ENCODE data around the gene E2F2.
A peak's percentile ranks its signal among the peaks of the same experiment; 100 is the strongest.

The E2F2 gene

DNA sequence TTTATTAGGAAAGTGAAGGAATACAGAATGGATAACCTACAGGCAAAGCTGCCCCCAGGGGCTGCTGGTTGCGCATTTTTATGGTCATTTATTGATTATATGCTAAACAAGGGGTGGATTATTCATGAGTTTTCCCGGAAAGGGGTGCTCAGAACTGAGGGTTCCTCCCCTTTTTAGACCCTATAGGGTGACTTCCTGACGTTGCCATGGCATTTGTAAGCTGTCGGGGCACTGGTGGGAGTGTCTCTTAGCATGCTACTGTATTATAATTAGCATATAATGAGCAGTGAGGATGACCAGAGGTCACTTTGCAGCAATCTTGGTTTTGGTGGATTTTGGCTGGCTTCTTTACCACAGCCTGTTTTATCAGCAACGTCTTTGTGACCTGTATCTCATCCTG is 41.2 kb downstream of the E2F2 start:
- no peaks in the 10 kb centered on the region for H3K4me1 ChIP-seq (ENCODE audit: control insufficient read depth in 1 of 2, insufficient read depth in 2 of 2, low read length in 2 of 2)
- H3K27ac ChIP-seq (ENCODE audit: low read length): no peak overlapping the region
- no peaks in the 10 kb centered on the region for H3K27me3 ChIP-seq (ENCODE audit: low read depth, low read length)
- H3K36me3 ChIP-seq (ENCODE audit: control insufficient read depth in 1 of 2, insufficient read depth in 2 of 2, low read length in 2 of 2): no peaks in the 10 kb centered on the region
- H3K4me3 ChIP-seq (ENCODE audit: low read depth in 1 of 2, low read length in 2 of 2): no peak overlapping the region
- H3K9me3 ChIP-seq (ENCODE audit: control insufficient read depth in 1 of 2, low read length in 2 of 2): no peaks in the 10 kb centered on the region

DNA sequence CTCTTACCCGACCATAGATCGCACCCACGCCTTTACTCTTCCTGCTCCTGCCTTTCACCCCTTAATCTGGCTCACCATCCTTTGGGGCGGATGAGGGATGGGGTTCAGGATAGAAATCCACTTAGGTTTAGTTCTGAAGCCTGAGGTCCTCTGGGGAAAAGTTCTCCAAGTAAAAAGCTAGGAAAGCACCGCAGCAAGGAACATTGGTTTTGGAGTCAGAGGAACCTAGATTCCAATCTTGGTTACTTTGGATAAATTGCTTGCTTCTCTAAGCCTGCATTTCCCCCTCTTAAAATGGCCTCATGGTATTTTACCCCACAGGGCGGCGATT is 46.1 kb downstream of the E2F2 start:
- H3K4me1 ChIP-seq (ENCODE audit: control insufficient read depth in 1 of 2, insufficient read depth in 2 of 2, low read length in 2 of 2): peaks cover 0 to 20% of the 10 kb centered on the region in 2 donors
- no peaks in the 10 kb centered on the region for H3K27me3 ChIP-seq (ENCODE audit: low read depth, low read length)
- H3K27ac ChIP-seq (ENCODE audit: low read length): no peak overlapping the region
- no peaks in the 10 kb centered on the region for H3K9me3 ChIP-seq (ENCODE audit: control insufficient read depth in 1 of 2, low read length in 2 of 2)
- H3K4me3 ChIP-seq (ENCODE audit: low read depth in 1 of 2, low read length in 2 of 2): peak overlapping the region; percentile 34 to 84
- H3K36me3 ChIP-seq (ENCODE audit: control insufficient read depth in 1 of 2, insufficient read depth in 2 of 2, low read length in 2 of 2): no peaks in the 10 kb centered on the region

DNA sequence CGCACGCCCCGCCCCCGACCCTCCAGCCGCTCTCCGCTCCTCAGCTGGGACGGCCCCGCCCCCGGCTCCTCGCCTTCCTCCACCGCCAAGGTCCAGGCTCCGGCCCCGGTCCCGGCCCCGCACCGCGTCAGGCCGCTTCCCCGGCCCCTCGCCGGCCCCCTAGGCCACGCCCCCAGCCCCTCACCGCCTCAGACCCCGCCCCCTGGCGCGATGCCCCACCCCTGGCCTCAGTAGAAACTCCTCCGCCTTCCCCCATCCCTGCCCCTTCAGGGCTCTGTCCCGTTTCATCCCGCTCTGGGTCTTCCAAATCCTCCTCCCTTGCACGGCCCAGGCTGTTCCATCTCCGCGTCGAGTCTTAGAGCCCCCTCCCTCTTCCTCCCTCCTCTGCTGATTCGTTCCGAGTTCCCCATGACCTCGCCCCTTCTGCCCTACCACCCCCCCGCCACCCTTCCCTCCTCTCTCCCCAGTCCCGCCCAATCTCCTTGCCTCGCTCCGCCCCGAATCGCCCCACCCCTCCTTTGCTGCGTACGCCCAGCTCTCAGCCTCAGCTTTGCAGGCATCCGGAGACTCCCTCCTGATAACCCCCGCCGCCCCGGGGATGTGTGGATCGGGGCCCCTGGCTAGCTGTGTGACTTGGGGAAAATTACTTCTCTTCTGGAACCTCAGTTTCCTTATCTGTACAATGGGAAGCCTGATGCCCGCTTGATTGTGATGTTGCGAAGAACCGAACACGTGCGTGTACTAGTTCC is 46.6 kb downstream of the E2F2 start:
- no peak overlapping the region for H3K27ac ChIP-seq (ENCODE audit: low read length)
- peaks cover 0 to 25% of the 10 kb centered on the region in 2 donors for H3K4me1 ChIP-seq (ENCODE audit: control insufficient read depth in 1 of 2, insufficient read depth in 2 of 2, low read length in 2 of 2)
- H3K9me3 ChIP-seq (ENCODE audit: control insufficient read depth in 1 of 2, low read length in 2 of 2): no peaks in the 10 kb centered on the region
- H3K36me3 ChIP-seq (ENCODE audit: control insufficient read depth in 1 of 2, insufficient read depth in 2 of 2, low read length in 2 of 2): no peaks in the 10 kb centered on the region
- no peaks in the 10 kb centered on the region for H3K27me3 ChIP-seq (ENCODE audit: low read depth, low read length)
- H3K4me3 ChIP-seq (ENCODE audit: low read depth in 1 of 2, low read length in 2 of 2): peak overlapping the region; percentile 34 to 84

DNA sequence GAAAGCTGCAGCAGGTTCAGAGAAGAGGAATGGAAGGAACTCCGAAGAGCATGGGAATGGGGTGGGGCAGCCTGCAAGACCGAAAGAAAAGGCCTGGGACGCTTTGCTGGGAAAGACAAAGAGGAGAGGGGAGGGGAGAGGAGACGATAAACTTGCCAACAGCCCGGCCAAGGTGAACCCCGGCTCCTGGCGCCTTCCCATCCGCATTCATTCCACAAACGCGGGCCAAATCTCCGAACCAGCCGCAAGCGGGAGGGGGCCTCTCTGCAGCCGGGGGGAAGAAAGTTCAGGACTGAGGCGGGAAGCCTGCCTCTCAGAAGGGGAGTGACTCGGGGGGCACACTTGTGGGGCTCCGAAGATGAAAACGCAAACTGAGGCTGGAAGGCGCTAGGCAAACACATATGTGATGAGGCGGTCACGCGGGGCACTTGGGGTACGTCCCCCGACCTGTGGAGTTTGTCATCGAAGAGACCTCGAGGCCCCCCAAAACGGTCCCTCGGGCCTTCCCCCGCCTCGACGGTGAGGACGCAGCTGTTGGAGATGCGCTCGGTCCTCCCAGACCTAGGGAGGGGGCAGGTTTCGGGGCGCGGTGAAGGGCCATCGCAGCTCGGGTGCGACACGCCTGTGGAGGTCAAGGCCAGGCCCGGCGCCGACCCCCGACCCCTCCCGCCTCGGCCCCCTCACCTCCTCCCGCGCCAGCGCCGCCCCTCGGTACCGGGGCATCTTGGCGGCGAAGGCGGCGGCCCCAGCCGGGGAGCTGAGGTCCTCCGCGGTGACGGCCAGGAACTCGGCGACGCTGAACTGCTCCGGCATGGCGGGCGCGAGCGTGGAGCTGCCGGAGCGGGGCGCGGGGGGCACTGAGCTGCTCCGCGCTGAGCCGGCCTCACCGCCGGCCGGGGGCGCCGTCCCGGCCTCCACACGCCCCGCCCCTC is 47.4 kb downstream of the E2F2 start, which contains the start of gene ASAP3:
Gene ASAP3, minus strand, starts transcription at position 859 of the 932 bp plus-strand sequence. Its CDS starts 46 bp downstream, at position 813.
- H3K36me3 ChIP-seq (ENCODE audit: control insufficient read depth in 1 of 2, insufficient read depth in 2 of 2, low read length in 2 of 2): no peaks in the 10 kb centered on the region
- H3K27ac ChIP-seq (ENCODE audit: low read length): no peak within 1 kb of the TSS
- peak within 1 kb of the TSS; percentile 60 to 84 for H3K4me3 ChIP-seq (ENCODE audit: low read depth in 1 of 2, low read length in 2 of 2)
- H3K27me3 ChIP-seq (ENCODE audit: low read depth, low read length): no peaks in the 10 kb centered on the region
- peaks cover 0 to 29% of the 10 kb centered on the region in 2 donors for H3K4me1 ChIP-seq (ENCODE audit: control insufficient read depth in 1 of 2, insufficient read depth in 2 of 2, low read length in 2 of 2)
- H3K9me3 ChIP-seq (ENCODE audit: control insufficient read depth in 1 of 2, low read length in 2 of 2): no peaks in the 10 kb centered on the region

DNA sequence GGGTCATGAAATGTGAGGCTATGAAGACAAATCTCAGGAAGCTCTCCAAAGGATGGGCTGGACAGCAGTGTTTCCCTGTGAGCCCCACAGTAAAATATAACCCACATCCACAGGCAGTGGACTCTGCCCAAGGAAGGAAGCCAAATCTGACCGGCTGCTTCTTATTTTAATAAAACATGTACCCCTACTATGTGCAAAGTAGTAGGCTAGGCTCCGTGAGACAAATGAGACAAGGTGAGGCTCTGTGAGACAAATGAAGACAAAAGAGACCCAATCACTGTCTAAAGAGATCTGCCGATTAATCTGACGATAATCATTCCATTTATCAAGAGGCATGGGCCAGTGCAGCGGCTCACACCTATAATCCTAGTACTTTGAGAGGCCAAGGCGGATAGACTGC is 49.1 kb downstream of the E2F2 start:
- no peaks in the 10 kb centered on the region for H3K36me3 ChIP-seq (ENCODE audit: control insufficient read depth in 1 of 2, insufficient read depth in 2 of 2, low read length in 2 of 2)
- H3K4me3 ChIP-seq (ENCODE audit: low read depth in 1 of 2, low read length in 2 of 2): no peak overlapping the region
- H3K4me1 ChIP-seq (ENCODE audit: control insufficient read depth in 1 of 2, insufficient read depth in 2 of 2, low read length in 2 of 2): peaks cover 0 to 29% of the 10 kb centered on the region in 2 donors
- H3K9me3 ChIP-seq (ENCODE audit: control insufficient read depth in 1 of 2, low read length in 2 of 2): no peaks in the 10 kb centered on the region
- no peak overlapping the region for H3K27ac ChIP-seq (ENCODE audit: low read length)
- H3K27me3 ChIP-seq (ENCODE audit: low read depth, low read length): no peaks in the 10 kb centered on the region

DNA sequence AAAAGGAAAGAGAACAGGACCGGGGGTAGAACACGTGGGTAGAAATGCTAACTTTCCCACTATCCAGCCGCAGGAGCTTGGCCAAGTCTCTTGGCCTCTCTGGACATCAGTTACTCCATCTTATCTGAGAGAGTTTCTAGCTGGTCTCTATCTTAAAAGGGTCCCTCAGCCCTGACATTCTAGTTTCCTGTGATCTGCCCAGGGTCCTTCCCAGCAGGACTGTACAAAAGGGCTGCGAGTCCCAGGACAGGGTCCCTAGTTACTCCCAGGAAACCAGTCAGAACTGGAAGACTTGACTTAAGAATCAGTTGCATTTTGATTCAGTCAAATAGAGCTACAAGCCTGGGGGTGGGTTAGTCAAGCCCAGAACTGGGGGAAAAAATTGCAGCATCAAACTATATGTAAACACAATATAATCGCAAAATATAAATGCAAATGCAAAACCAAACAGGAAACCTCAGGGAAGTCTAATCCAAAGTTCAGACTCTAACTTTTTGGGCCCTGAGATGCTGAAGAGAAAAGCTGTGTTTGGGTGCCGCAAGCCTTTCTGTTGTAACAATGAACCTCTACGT is 49.9 kb downstream of the E2F2 start:
- Histone ChIP-seq H3K27me3 (ENCODE audit: low read depth, low read length) (no peaks in the 10 kb centered on the region), H3K4me1 (ENCODE audit: control insufficient read depth in 1 of 2, insufficient read depth in 2 of 2, low read length in 2 of 2) (peaks cover 0 to 29% of the 10 kb centered on the region in 2 donors), H3K4me3 (ENCODE audit: low read depth in 1 of 2, low read length in 2 of 2) (no peak overlapping the region), H3K27ac (ENCODE audit: low read length) (no peak overlapping the region), H3K36me3 (ENCODE audit: control insufficient read depth in 1 of 2, insufficient read depth in 2 of 2, low read length in 2 of 2) (no peaks in the 10 kb centered on the region), H3K9me3 (ENCODE audit: control insufficient read depth in 1 of 2, low read length in 2 of 2) (no peaks in the 10 kb centered on the region)

DNA sequence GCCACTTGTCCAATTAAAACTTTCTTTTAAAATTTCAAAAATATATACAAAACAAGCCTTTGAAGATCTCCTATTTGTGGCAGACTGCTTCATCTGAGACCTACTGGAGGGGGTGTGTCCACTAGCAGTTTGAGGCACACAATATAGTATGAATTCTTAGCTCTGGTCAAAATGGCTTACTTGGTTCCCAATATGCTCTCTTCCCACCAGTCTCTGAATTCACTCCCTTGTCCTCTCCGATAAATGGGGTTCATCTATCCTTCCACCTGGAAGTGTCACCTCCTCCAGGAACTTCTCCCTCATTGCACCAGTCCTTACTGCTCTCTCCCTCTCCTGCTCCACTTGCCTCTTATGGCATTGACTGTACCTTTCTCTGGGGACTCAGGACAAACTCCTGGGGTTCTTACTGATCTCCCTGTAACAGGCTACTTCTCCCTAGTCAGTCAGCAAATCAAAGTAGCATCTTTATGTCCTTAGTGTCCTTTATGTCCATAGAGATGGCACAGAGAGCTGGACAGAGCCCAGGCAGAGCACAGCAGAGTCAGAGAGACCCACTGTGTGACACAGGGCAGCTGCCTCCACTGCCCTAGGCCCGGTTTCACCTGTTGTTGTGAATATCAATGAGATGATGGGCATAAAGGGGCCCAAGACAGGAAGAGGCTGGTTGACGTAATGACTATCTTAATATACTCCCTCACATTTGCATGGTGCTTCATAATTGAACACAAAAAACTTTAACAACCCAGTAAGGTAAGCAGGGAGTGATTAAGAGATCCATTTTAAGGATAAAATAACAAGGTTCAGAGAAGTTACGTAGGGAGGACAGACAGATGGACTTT is 50.6 kb downstream of the E2F2 start:
- Histone ChIP-seq H3K4me3 (ENCODE audit: low read depth in 1 of 2, low read length in 2 of 2) (no peak overlapping the region), H3K36me3 (ENCODE audit: control insufficient read depth in 1 of 2, insufficient read depth in 2 of 2, low read length in 2 of 2) (no peaks in the 10 kb centered on the region), H3K27me3 (ENCODE audit: low read depth, low read length) (no peaks in the 10 kb centered on the region), H3K27ac (ENCODE audit: low read length) (no peak overlapping the region), H3K4me1 (ENCODE audit: control insufficient read depth in 1 of 2, insufficient read depth in 2 of 2, low read length in 2 of 2) (peaks cover 0 to 32% of the 10 kb centered on the region in 2 donors), H3K9me3 (ENCODE audit: control insufficient read depth in 1 of 2, low read length in 2 of 2) (no peaks in the 10 kb centered on the region)

DNA sequence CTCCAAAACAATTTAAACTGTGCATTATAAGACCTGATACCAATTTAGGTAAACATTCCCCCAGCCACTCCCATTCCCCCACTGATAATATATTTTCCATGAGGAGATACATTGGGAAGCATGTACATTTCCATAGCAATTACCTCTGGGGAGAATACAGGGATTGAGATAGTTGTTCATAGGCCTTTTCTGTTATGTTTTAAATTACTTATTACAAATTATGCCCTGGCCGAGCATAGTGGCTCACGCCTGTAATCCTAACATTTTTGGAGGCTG is 51.4 kb downstream of the E2F2 start:
- no peak overlapping the region for H3K27ac ChIP-seq (ENCODE audit: low read length)
- H3K27me3 ChIP-seq (ENCODE audit: low read depth, low read length): no peaks in the 10 kb centered on the region
- no peaks in the 10 kb centered on the region for H3K36me3 ChIP-seq (ENCODE audit: control insufficient read depth in 1 of 2, insufficient read depth in 2 of 2, low read length in 2 of 2)
- no peaks in the 10 kb centered on the region for H3K9me3 ChIP-seq (ENCODE audit: control insufficient read depth in 1 of 2, low read length in 2 of 2)
- H3K4me1 ChIP-seq (ENCODE audit: control insufficient read depth in 1 of 2, insufficient read depth in 2 of 2, low read length in 2 of 2): peaks cover 0 to 36% of the 10 kb centered on the region in 2 donors
- H3K4me3 ChIP-seq (ENCODE audit: low read depth in 1 of 2, low read length in 2 of 2): no peak overlapping the region

DNA sequence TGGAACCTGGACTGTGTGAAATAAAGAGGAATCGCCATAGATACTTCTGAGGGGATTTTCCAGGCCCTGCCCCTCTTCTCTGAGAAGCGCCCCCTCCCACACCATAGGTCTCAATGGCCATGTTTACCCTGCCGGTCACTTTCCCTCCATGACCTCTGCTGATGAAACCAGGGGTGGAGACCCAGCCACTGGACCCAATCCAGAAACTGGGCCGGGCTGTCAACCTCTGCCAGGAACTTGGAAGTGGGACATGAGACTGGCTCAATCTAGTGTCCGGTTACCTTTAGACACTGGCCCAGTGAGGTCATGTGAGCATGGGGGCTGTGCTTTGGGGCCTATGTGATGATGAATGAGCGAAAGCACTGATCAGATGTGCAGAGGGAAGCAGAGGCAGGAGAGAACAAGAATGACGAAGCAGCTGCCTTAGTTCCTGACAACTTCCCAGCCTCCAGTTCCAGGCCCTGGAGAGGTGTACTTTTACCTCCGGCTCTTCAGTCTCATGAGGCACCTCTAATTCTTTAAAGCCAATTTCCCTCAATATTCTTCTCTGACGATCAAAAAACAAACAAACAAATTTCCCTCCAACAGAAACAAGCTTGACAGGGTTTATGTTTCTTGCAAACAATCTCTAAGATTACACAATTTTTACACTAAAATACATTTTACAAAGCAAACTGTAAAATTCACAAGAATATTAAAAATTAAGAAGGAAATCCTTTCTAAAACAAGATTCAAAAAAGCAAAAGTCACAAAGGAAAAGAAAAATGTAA is 52.0 kb downstream of the E2F2 start:
- Histone ChIP-seq H3K4me1 (ENCODE audit: control insufficient read depth in 1 of 2, insufficient read depth in 2 of 2, low read length in 2 of 2) (peaks cover 0 to 36% of the 10 kb centered on the region in 2 donors), H3K9me3 (ENCODE audit: control insufficient read depth in 1 of 2, low read length in 2 of 2) (no peaks in the 10 kb centered on the region), H3K36me3 (ENCODE audit: control insufficient read depth in 1 of 2, insufficient read depth in 2 of 2, low read length in 2 of 2) (no peaks in the 10 kb centered on the region), H3K27ac (ENCODE audit: low read length) (no peak overlapping the region), H3K4me3 (ENCODE audit: low read depth in 1 of 2, low read length in 2 of 2) (no peak overlapping the region), H3K27me3 (ENCODE audit: low read depth, low read length) (no peaks in the 10 kb centered on the region)

DNA sequence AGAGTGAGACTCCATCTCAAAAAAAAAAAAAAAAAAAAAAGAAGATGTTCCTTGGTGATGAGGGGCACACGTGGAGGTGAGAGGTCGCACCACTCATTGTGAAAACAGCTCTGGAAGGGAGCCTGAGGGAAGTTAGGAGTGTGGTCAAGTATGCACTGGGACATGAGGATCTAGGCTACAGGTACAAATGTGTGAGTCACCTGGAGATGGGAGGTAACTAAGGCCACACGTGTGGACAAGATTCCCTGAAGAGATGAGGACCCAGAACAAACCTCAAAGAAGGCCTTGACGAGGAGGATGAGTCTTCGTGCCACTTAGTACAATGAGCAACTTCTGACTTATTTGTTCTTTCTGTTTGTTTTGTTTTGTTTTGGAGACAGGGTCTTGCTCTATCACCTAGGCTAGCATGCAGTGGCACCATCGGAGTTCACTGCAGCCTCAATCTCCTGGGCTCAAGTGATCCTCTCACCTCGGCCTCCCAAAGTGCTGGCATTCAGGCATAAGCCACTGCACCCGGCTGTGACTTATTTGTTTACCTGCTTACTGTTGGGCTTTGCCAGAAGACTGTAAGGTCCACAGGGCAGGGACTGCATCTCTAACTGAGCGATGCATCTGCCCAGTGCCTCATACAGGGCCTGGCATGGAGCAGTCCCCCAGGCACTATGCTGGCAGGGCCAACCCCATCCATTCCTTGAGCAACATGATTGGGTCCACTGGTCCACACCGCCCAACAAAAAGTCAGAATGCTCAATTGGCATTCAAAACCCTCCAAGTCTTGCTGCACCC is 53.5 kb downstream of the E2F2 start:
- Histone ChIP-seq H3K27me3 (ENCODE audit: low read depth, low read length) (no peaks in the 10 kb centered on the region), H3K4me1 (ENCODE audit: control insufficient read depth in 1 of 2, insufficient read depth in 2 of 2, low read length in 2 of 2) (peaks cover 0 to 25% of the 10 kb centered on the region in 2 donors), H3K9me3 (ENCODE audit: control insufficient read depth in 1 of 2, low read length in 2 of 2) (no peaks in the 10 kb centered on the region), H3K36me3 (ENCODE audit: control insufficient read depth in 1 of 2, insufficient read depth in 2 of 2, low read length in 2 of 2) (no peaks in the 10 kb centered on the region), H3K27ac (ENCODE audit: low read length) (no peak overlapping the region), H3K4me3 (ENCODE audit: low read depth in 1 of 2, low read length in 2 of 2) (no peak overlapping the region)

Measured in muscle layer of duodenum (tissue), 2 donors.